ENCODE measurements around the gene SYT12.

SYT12 gene

DNA sequence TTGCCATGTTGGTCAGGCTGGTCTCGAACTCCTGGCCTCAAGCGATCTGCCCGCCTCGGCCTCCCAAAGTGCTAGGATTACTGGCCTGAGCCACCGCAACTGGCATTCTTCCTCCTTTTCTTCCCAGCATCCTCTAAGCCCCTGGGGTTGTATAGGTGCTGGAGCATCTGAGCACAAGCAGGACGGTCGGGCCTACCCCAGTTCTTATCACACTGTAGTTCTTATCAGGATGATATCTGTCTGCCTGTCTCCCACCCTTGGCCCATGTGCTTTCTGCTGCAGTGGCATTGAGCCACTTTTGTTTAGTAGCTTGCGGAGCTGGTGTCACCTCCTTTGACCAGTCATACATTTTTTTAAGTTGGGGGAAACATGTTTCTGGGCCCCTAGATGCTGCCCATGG, 35.6 kb downstream of the SYT12 start:
- no peak overlapping the region for H3K4me3 ChIP-seq (ENCODE audit: low read depth in 1 of 2, low read length in 2 of 2)
- H3K36me3 ChIP-seq (ENCODE audit: insufficient read depth, low read length), result no peaks in the 10 kb centered on the region
- peaks cover 4% of the 10 kb centered on the region; the same call in 1 of the 2 replicates for H4K20me1 ChIP-seq (ENCODE audit: insufficient read depth, low read length)
- H3K27ac ChIP-seq (ENCODE audit: low read length), result no peak overlapping the region
- ATAC-seq (ENCODE audit: insufficient read depth, low read depth), result no peak
- no peaks in the 10 kb centered on the region for H3K4me1 ChIP-seq (ENCODE audit: insufficient read depth, low read length)
- no peaks in the 10 kb centered on the region for H3K9me3 ChIP-seq (ENCODE audit: insufficient read depth, low read length, severe bottlenecking)
- no peak overlapping the region for H3K4me2 ChIP-seq (ENCODE audit: insufficient read depth, low read length)
- no peak overlapping the region for H2AFZ ChIP-seq (ENCODE audit: low read depth, low read length)
- H3K79me2 ChIP-seq (ENCODE audit: insufficient read depth, low read length), result no peaks in the 10 kb centered on the region
- no peak for DNase-seq
- TF ChIP-seq, protein P1, sequence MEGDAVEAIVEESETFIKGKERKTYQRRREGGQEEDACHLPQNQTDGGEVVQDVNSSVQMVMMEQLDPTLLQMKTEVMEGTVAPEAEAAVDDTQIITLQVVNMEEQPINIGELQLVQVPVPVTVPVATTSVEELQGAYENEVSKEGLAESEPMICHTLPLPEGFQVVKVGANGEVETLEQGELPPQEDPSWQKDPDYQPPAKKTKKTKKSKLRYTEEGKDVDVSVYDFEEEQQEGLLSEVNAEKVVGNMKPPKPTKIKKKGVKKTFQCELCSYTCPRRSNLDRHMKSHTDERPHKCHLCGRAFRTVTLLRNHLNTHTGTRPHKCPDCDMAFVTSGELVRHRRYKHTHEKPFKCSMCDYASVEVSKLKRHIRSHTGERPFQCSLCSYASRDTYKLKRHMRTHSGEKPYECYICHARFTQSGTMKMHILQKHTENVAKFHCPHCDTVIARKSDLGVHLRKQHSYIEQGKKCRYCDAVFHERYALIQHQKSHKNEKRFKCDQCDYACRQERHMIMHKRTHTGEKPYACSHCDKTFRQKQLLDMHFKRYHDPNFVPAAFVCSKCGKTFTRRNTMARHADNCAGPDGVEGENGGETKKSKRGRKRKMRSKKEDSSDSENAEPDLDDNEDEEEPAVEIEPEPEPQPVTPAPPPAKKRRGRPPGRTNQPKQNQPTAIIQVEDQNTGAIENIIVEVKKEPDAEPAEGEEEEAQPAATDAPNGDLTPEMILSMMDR (IDR thresholded peaks at IDR 0.05; ENCODE audit: borderline replicate concordance, extremely low read depth, low read length, poor library complexity, severe bottlenecking), result no peak
- no peak for TF ChIP-seq EZH2 (IDR thresholded peaks at IDR 0.05; ENCODE audit: borderline replicate concordance, low read depth, low read length, severe bottlenecking)
- H3K27me3 ChIP-seq (ENCODE audit: insufficient read depth, low read length, poor library complexity), result no peaks in the 10 kb centered on the region
- H3K9ac ChIP-seq (ENCODE audit: low read depth, low read length), result no peak overlapping the region

DNA sequence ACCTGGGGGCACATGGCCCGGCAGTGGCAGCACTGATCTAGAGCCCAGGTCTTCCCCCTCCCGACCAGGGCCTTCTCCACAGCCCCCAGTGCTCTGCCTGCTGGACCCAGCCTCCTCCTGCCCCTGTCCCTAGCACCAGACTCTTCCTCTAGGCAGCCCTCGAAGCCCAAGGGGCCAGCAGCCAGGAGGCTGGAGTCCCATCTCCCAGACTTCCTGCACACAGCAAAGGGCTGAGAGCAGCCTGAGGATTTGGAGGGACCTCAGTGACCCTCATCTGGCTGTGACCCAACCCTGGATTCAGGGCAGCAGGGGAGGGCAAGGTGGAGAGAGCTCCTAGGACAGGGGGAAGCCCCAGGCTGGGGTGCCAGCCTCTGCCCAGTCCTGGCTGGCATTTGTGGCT, 36.7 kb downstream of the SYT12 start:
- H3K4me2 ChIP-seq (ENCODE audit: insufficient read depth, low read length), result no peak overlapping the region
- no peaks in the 10 kb centered on the region for H3K79me2 ChIP-seq (ENCODE audit: insufficient read depth, low read length)
- no peaks in the 10 kb centered on the region for H3K4me1 ChIP-seq (ENCODE audit: insufficient read depth, low read length)
- H3K27ac ChIP-seq (ENCODE audit: low read length), result no peak overlapping the region
- DNase-seq, result no peak
- H3K9me3 ChIP-seq (ENCODE audit: insufficient read depth, low read length, severe bottlenecking), result no peaks in the 10 kb centered on the region
- H3K4me3 ChIP-seq (ENCODE audit: low read depth in 1 of 2, low read length in 2 of 2), result no peak overlapping the region
- H3K27me3 ChIP-seq (ENCODE audit: insufficient read depth, low read length, poor library complexity), result no peaks in the 10 kb centered on the region
- peaks cover 4% of the 10 kb centered on the region; the same call in 1 of the 2 replicates for H4K20me1 ChIP-seq (ENCODE audit: insufficient read depth, low read length)
- ATAC-seq (ENCODE audit: insufficient read depth, low read depth), result no peak
- no peak overlapping the region for H2AFZ ChIP-seq (ENCODE audit: low read depth, low read length)
- H3K9ac ChIP-seq (ENCODE audit: low read depth, low read length), result no peak overlapping the region
- TF ChIP-seq, protein P1 (IDR thresholded peaks at IDR 0.05; ENCODE audit: borderline replicate concordance, extremely low read depth, low read length, poor library complexity, severe bottlenecking), result no peak
- TF ChIP-seq EZH2 (IDR thresholded peaks at IDR 0.05; ENCODE audit: borderline replicate concordance, low read depth, low read length, severe bottlenecking), result no peak
- H3K36me3 ChIP-seq (ENCODE audit: insufficient read depth, low read length), result no peaks in the 10 kb centered on the region

DNA sequence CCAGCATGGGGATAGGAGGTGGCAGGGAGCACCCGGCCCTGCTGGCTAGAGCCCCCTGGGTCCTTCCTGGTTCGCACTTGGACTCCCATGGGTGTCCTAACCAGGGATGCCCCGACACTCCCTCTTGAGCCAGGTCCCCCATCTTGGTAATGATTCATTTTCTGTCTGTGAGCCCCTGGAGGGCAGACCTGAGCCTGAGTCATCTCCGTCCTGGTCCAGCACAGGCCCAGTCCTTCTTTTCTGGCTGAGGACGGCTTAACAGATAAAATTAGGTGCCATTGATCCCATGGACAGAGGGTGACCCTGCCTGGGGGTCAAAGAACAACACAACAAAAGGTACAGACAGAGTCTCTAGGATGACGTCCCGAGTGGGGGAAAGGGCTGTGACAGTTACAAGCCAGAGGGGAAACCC, 37.2 kb downstream of the SYT12 start:
- Histone ChIP-seq H4K20me1 (ENCODE audit: insufficient read depth, low read length) (peaks cover 4% of the 10 kb centered on the region; the same call in 1 of the 2 replicates), H3K27me3 (ENCODE audit: insufficient read depth, low read length, poor library complexity) (no peaks in the 10 kb centered on the region), H3K79me2 (ENCODE audit: insufficient read depth, low read length) (no peaks in the 10 kb centered on the region), H2AFZ (ENCODE audit: low read depth, low read length) (no peak overlapping the region), H3K4me3 (ENCODE audit: low read depth in 1 of 2, low read length in 2 of 2) (no peak overlapping the region), H3K4me2 (ENCODE audit: insufficient read depth, low read length) (no peak overlapping the region), H3K4me1 (ENCODE audit: insufficient read depth, low read length) (no peaks in the 10 kb centered on the region), H3K27ac (ENCODE audit: low read length) (no peak overlapping the region), H3K36me3 (ENCODE audit: insufficient read depth, low read length) (no peaks in the 10 kb centered on the region), H3K9ac (ENCODE audit: low read depth, low read length) (no peak overlapping the region), H3K9me3 (ENCODE audit: insufficient read depth, low read length, severe bottlenecking) (no peaks in the 10 kb centered on the region)
- no peak for ATAC-seq (ENCODE audit: insufficient read depth, low read depth)
- TF ChIP-seq EZH2 (IDR thresholded peaks at IDR 0.05; ENCODE audit: borderline replicate concordance, low read depth, low read length, severe bottlenecking), result no peak
- TF ChIP-seq, protein P1 (IDR thresholded peaks at IDR 0.05; ENCODE audit: borderline replicate concordance, extremely low read depth, low read length, poor library complexity, severe bottlenecking), result no peak
- DNase-seq, result no peak
